KOPT-K1 (cell line): ENCODE results near the gene OR4D1.
"Not testable (repeated sequence)": the region's sequence is repeated elsewhere in the genome, so short reads cannot be mapped to it uniquely, and the experiment has no call there.

Experiments
- H3K27ac ChIP-seq: fragments of 200-600 bp; sonication (generic); 2 replicates; pipeline ENCODE4 v1.5.1; 2016; ENCODE audit warnings: antibody characterized with exemption, mild to moderate bottlenecking, low read depth, low read length; ENCODE audit not compliant: poor library complexity, severe bottlenecking
- H3K36me3 ChIP-seq: fragments of 200-600 bp; sonication (generic); 2 replicates; pipeline ENCODE4 v1.5.1; 2017; ENCODE audit warnings: antibody characterized with exemption, mild to moderate bottlenecking, low read length, moderate library complexity; ENCODE audit not compliant: insufficient read depth
- H3K9me3 ChIP-seq: fragments of 200-600 bp; sonication (generic); 2 replicates; pipeline ENCODE4 v1.5.1; 2017; ENCODE audit warnings: antibody characterized with exemption, low read length, mild to moderate bottlenecking; ENCODE audit not compliant: insufficient read depth, poor library complexity, severe bottlenecking

The OR4D1 gene

GRCh38 chr17:58136669-58137279, 11.4 kb upstream of the OR4D1 start:
- Histone ChIP-seq H3K9me3 (peaks cover 25% of the 10 kb centered on the region), H3K27ac (no peak overlapping the region), H3K36me3 (no peaks in the 10 kb centered on the region)

GRCh38 chr17:58141505-58141904, 6.7 kb upstream of the OR4D1 start:
- H3K36me3 ChIP-seq: no peaks in the 10 kb centered on the region
- H3K27ac ChIP-seq: no peak overlapping the region
- H3K9me3 ChIP-seq: peaks cover 37% of the 10 kb centered on the region

GRCh38 chr17:58143335-58143734, 4.8 kb upstream of the OR4D1 start:
- peaks cover 33% of the 10 kb centered on the region for H3K9me3 ChIP-seq
- not testable (repeated sequence) for H3K36me3 ChIP-seq, H3K27ac ChIP-seq

- H3K27ac ChIP-seq: no peak overlapping the region
- H3K36me3 ChIP-seq: no peaks in the 10 kb centered on the region
- peaks cover 29% of the 10 kb centered on the region for H3K9me3 ChIP-seq
Observed at GRCh38 chr17:58144801-58145200, 3.4 kb upstream of the OR4D1 start.

- no peak overlapping the region for H3K27ac ChIP-seq
- peaks cover 25% of the 10 kb centered on the region for H3K9me3 ChIP-seq
- H3K36me3 ChIP-seq: no peaks in the 10 kb centered on the region
Observed at GRCh38 chr17:58148609-58149008, 425 bp downstream of the OR4D1 start.

GRCh38 chr17:58150394-58150793, 2.2 kb downstream of the OR4D1 start:
- Histone ChIP-seq H3K36me3 (no peaks in the 10 kb centered on the region), H3K27ac (no peak overlapping the region), H3K9me3 (peaks cover 8% of the 10 kb centered on the region)

GRCh38 chr17:58153046-58153445, 4.9 kb downstream of the OR4D1 start:
- no peaks in the 10 kb centered on the region for H3K9me3 ChIP-seq
- peak overlapping the region; percentile 18 for H3K27ac ChIP-seq
- H3K36me3 ChIP-seq: no peaks in the 10 kb centered on the region

GRCh38 chr17:58153671-58154070, 5.5 kb downstream of the OR4D1 start:
- Histone ChIP-seq H3K27ac (peak overlapping the region; percentile 18), H3K9me3 (no peaks in the 10 kb centered on the region), H3K36me3 (no peaks in the 10 kb centered on the region)

GRCh38 chr17:58156839-58157803, 8.9 kb downstream of the OR4D1 start:
- Histone ChIP-seq H3K36me3 (no peaks in the 10 kb centered on the region), H3K9me3 (no peaks in the 10 kb centered on the region), H3K27ac (no peak overlapping the region)

GRCh38 chr17:58158181-58158580, 10.0 kb downstream of the OR4D1 start:
- Histone ChIP-seq H3K9me3 (no peaks in the 10 kb centered on the region), H3K27ac (no peak overlapping the region), H3K36me3 (no peaks in the 10 kb centered on the region)

- H3K36me3 ChIP-seq: no peaks in the 10 kb centered on the region
- H3K27ac ChIP-seq: no peak overlapping the region
- H3K9me3 ChIP-seq: no peaks in the 10 kb centered on the region
Observed at GRCh38 chr17:58161566-58161965, 13.4 kb downstream of the OR4D1 start.

- Histone ChIP-seq H3K27ac (no peak overlapping the region), H3K9me3 (no peaks in the 10 kb centered on the region)
Observed at GRCh38 chr17:58165981-58166380, 17.8 kb downstream of the OR4D1 start.

GRCh38 chr17:58166682-58167081, 18.5 kb downstream of the OR4D1 start, which contains the start of gene OR4D2:
OR4D2 (plus strand) TSS chr17:58166982; CDS start chr17:58169656, 2,674 bp downstream.
- Histone ChIP-seq H3K27ac (no peak within 1 kb of the TSS), H3K36me3 (no peaks in the 10 kb centered on the region), H3K9me3 (no peaks in the 10 kb centered on the region)

More at GRCh38 chr17:58165981-58166380, 17.8 kb downstream of the OR4D1 start:
- H3K36me3 ChIP-seq: no peaks in the 10 kb centered on the region

- no peak overlapping the region for H3K27ac ChIP-seq
- no peaks in the 10 kb centered on the region for H3K36me3 ChIP-seq
- H3K9me3 ChIP-seq: no peaks in the 10 kb centered on the region
Observed at GRCh38 chr17:58170622-58171021, 22.4 kb downstream of the OR4D1 start.

- Histone ChIP-seq H3K9me3 (no peaks in the 10 kb centered on the region), H3K36me3 (no peaks in the 10 kb centered on the region), H3K27ac (no peak overlapping the region)
Observed at GRCh38 chr17:58172369-58173071, 24.3 kb downstream of the OR4D1 start.
